ENCODE measurements around the gene YAF2.
"Not testable (repeated sequence)": the region's sequence is repeated elsewhere in the genome, so short reads cannot be mapped to it uniquely, and the experiment has no call there.

Gene YAF2

GRCh38 chr12:42196723-42197603 is 41.1 kb downstream of the YAF2 start:
- no peak for DNase-seq (ENCODE audit: low read depth)

- DNase-seq (ENCODE audit: low read depth): no peak
These were observed 45.4 kb downstream of the YAF2 start for GRCh38 chr12:42192686-42193085.

GRCh38 chr12:42192258-42192657 is 45.8 kb downstream of the YAF2 start:
- DNase-seq (ENCODE audit: low read depth): no peak

- DNase-seq (ENCODE audit: low read depth): no peak
These were observed 47.7 kb downstream of the YAF2 start for GRCh38 chr12:42190376-42190775.

- not testable (repeated sequence) for DNase-seq (ENCODE audit: low read depth)
These were observed 49.8 kb downstream of the YAF2 start for GRCh38 chr12:42188275-42188674.

GRCh38 chr12:42187799-42188198 is 50.2 kb downstream of the YAF2 start:
- DNase-seq (ENCODE audit: low read depth): no peak

- no peak for DNase-seq (ENCODE audit: low read depth)
These were observed 51.3 kb downstream of the YAF2 start for GRCh38 chr12:42186793-42187192.

- DNase-seq (ENCODE audit: low read depth): no peak
These were observed 55.7 kb downstream of the YAF2 start for GRCh38 chr12:42182394-42182793.

GRCh38 chr12:42180990-42181596 is 57.0 kb downstream of the YAF2 start:
- no peak for DNase-seq (ENCODE audit: low read depth)

GRCh38 chr12:42178101-42178500 is 59.9 kb downstream of the YAF2 start:
- DNase-seq (ENCODE audit: low read depth): no peak

- no peak for DNase-seq (ENCODE audit: low read depth)
These were observed 63.1 kb downstream of the YAF2 start for GRCh38 chr12:42174978-42175377.

- DNase-seq (ENCODE audit: low read depth): no peak
These were observed 64.0 kb downstream of the YAF2 start for GRCh38 chr12:42173961-42174521.

- no peak for DNase-seq (ENCODE audit: low read depth)
These were observed 65.4 kb downstream of the YAF2 start for GRCh38 chr12:42172441-42173210.

- DNase-seq (ENCODE audit: low read depth): no peak
These were observed 70.3 kb downstream of the YAF2 start for GRCh38 chr12:42167711-42168110.

- no peak for DNase-seq (ENCODE audit: low read depth)
These were observed 71.5 kb downstream of the YAF2 start for GRCh38 chr12:42166501-42166900.

GRCh38 chr12:42163913-42164312 is 74.1 kb downstream of the YAF2 start:
- no peak for DNase-seq (ENCODE audit: low read depth)

GRCh38 chr12:42162965-42163364 is 75.1 kb downstream of the YAF2 start:
- DNase-seq (ENCODE audit: low read depth): no peak

- DNase-seq (ENCODE audit: low read depth): no peak
These were observed 75.9 kb downstream of the YAF2 start for GRCh38 chr12:42162193-42162592.

GRCh38 chr12:42161529-42161928 is 76.5 kb downstream of the YAF2 start:
- no peak for DNase-seq (ENCODE audit: low read depth)

- no peak for DNase-seq (ENCODE audit: low read depth)
These were observed 81.8 kb downstream of the YAF2 start for GRCh38 chr12:42156232-42156631.

- no peak for DNase-seq (ENCODE audit: low read depth)
These were observed 92.4 kb downstream of the YAF2 start for GRCh38 chr12:42145552-42146215.

- DNase-seq (ENCODE audit: low read depth): no peak
These were observed 92.9 kb downstream of the YAF2 start for GRCh38 chr12:42145197-42145549.

Data from fibroblast of the conjunctiva (primary cell).